Stimulated activated CD4-positive, alpha-beta T cell treated with anti-CD3 and anti-CD28 coated beads, Interleukin-4, amount 100 ng/mL, for 4 hours (primary cell): ENCODE data around the gene SPACA6.
"Not testable (repeated sequence)": the region's sequence is repeated elsewhere in the genome, so short reads cannot be mapped to it uniquely, and the experiment has no call there.

Experiments used
- DNase-seq, 2 experiments: peaks; one replicate each; pipeline ENCODE4 v3.0.0-alpha.2; 2020

Gene SPACA6

GRCh38 chr19:51693260-51693659 is at the start of gene SPACA6:
SPACA6 (plus strand) TSS chr19:51693330; CDS start chr19:51693527, 197 bp downstream.
- DNase-seq = no peak

- DNase-seq = no peak
Measured at GRCh38 chr19:51644636-51645271, 48.4 kb upstream of the SPACA6 start.

- not testable (repeated sequence) for DNase-seq
Measured at GRCh38 chr19:51646730-51647129, 46.4 kb upstream of the SPACA6 start, which contains the start of gene SIGLEC14. SIGLEC14 (minus strand) TSS chr19:51646825; CDS start chr19:51646759, 66 bp downstream.

GRCh38 chr19:51647318-51647717 is 45.8 kb upstream of the SPACA6 start:
- no peak for DNase-seq

GRCh38 chr19:51651216-51651846 is 41.8 kb upstream of the SPACA6 start:
- DNase-seq = no peak

DNA sequence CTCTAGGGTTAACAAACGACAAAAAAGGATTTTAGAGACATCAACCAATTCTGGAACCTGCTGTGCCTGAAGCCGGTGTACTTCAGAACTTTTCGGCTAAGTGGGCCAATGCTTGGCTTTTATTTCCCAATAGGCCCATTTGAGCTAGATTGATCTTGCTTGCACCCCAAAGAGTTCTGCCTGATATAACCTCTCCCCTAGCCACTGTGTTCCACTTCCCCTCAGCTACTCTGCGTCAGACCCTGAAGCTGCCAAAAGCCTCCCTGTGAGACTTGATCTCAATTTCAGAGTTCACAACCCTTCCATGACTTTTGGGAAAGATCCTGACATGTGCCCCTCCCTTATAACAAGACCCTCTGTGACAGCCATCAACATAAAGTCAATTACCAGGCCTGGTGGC is 40.9 kb upstream of the SPACA6 start:
- no peak for DNase-seq

DNA sequence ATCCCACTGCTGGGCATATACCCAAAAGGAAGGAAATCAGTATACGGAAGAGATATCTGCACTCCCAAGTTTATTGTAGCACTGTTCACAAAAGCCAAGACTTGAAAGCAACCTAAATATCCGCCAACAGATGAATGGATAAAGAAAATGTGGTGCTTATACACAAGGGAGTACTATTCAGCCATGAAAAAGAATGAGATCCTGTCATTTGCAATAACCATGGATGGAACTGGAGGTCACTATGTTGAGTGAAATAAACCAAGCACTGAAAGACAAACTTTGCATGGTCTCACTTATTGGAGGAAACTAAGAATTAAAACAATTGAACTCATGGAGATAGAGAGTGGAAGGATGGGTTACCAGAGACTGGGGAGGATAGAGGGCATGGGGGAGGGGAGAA is 40.0 kb upstream of the SPACA6 start:
- no peak for DNase-seq

GRCh38 chr19:51654783-51655182 is 38.3 kb upstream of the SPACA6 start:
- no peak for DNase-seq

DNA sequence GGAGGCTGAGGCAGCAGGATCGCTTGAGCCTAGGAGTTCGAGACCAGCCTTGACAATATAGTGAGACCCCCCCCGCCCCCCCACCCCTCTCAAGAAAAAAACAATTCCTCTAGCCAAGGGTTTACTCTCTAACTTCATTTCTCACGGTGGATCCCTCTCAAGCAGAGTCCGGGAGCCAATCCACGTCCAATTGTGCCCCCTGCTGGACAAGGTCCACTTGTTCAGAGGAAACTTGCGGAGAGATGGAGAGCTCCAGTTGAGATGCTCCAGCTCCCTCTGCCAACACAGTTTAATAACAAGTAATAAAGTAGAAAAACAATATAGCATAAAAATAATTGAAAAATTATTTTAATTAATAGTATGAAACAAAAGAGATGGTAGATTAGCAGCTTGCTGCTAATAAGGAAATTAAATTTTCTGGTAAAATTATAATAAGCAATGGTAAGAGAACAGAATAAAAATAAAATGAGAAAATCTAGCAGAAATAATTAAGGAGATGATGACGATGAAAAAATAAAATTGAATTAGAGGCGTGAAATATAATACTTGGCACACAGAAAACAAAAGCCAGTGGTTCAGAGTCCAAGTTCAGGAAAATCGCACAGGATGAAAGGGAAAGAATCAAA is 32.0 kb upstream of the SPACA6 start:
- peak; percentile 39 to 56 for DNase-seq

GRCh38 chr19:51663650-51664049 is 29.5 kb upstream of the SPACA6 start:
- no peak for DNase-seq

DNA sequence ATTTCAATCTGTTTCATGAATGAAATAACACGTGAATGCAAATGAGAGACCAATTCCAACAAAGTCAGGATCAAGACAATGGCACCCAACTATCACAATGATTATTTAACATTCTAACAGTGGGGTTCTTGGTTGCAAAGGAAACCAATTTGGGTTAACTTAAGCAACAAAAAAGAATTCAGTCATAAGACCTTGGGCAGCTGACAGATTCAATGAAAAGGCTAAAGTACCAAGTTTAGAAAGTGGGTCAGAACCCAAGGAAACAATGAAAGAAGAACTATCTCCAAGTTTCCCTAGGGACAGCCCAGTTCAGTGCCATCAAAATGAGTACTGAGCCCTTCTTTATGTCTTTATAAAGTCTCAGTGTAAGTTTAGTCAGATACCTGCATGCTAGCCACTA is 29.0 kb upstream of the SPACA6 start:
- no peak for DNase-seq

DNA sequence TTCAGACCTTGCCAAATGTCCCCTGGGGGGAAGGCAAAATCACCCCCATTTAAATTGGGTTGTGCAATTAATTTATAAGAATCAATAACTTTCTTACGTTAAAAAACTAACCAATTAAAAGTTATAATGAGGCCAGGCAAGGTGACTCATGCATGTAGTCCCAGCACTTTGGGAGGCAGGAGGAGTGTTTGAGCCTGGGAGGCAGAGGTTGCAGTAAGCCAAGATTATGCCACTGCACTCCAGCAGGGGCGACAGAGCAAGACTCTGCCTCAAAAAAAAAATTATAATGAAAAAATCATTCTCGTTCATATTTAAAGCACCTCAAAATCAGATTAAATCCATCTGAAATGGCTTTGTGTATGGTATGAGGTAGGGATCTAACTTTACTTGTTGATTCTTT is 28.1 kb upstream of the SPACA6 start:
- no peak for DNase-seq

DNA sequence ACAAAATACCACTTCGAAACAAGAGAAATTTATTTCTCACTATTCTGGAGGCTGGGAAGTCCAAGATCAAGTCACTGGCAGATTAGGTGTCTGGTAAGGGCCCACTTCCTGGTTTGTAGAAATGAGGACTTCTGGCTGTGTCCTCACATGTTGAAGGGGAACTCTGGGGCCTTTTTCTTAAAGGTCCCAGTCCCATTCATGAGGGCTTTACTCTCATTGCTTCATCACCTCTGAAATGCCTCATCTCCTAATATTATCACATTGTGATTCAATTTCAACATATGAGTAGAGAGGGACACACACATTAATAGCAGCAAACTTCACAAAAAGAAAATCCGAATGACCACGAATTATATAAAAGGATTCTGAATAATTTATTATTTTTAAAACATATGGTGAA is 24.9 kb upstream of the SPACA6 start:
- no peak for DNase-seq

DNA sequence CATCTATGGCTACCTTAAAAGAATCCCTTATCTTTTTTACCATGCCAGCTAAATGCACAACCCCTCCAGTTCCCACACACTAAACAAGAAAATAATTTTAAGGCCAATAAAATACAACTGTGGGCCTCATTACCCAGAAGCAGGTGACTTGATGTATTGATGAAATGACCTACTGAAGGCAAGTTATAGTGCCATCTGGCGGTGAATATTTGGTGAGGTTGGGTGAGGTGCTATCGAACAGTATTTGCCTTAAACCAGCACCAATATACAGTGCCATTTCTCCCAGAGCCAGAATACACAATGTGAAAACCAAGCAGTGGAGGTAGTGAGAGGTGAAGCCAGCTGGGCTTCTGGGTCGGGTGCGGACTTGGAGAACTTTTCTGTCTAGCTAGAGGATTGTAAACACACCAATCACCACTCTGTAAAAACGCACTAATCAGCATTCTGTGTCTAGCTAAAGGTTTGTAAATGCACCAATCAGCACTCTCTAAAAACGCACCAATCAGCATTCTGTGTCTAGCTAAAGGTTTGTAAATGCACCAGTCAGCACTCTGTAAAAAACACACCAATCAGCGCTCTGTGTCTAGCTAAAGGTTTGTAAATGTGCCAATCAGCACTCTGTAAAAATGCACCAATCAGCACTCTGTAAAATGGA is 17.1 kb upstream of the SPACA6 start:
- not testable (repeated sequence) for DNase-seq

DNA sequence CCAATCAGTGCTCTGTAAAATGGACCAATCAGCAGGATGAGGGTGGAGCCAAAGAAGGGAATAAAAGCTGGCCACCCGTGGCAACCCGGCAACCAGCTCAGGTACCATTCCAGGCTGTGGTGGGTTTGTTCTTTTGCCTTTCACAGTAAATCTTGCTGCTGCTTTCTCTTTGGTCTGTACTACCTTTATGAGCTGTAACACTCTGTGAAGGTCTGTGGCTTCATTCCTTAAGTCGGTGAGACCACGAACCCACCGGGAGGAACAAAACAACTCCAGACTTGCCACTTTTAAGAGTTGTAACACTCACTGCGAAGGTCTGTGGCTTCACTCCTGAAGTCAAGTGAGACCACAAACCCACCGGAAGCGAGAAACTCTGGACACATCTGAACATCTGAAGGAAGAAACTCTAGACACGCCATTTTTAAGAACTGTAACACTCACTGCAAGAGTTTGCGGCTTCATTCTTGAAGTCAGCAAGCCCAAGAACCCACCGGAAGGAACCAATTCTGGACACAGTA is 16.5 kb upstream of the SPACA6 start:
- no peak for DNase-seq

DNA sequence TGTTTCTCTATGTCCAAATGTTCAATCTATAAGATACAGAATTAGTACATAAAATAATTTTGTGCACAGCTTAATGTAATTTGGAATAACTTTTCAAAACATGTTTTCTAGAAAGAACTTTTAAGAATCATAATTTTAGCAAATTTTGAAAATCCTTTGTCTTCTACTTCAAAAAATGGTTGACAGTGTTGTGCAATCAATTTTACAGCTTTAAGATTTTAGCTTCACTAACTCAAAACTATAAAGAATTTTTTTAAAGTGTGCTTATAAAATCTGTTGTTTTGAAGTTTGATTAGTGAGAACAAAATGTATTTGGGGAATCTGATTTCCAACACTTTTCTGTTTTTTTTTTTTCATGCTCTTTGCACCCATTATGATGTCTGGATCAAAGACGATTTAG is 12.7 kb upstream of the SPACA6 start:
- DNase-seq = no peak

DNA sequence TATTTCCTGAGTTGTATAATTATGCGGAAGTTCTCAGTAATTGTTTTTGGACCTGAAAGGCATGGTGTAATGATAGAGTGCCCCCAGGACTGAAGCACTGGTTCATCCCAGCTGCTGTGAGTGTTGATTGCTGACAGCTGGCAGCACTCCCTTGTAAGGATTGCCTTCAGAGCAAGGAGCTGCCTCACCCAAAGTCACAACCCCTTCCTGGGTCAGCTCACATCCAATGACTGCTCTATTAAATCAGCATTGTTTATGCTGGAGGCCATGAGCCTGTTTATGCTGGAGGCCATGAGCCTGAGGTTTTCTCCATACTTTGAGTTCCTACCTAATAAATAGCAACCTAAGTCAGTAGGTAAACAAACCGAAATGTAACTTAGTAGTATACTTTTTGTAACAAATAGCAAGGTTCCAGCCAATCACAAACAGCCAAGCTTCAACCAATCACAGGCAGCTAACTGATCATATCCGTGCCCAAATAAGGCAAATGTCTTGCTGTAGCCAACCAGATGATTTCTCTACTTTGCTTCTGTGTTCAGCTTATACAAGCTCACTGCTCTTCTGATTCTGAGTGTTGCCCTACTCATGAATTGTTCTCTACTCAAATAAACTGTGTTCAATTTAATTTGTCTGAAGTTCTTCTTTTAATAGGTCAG is 11.7 kb upstream of the SPACA6 start:
- DNase-seq = no peak

DNA sequence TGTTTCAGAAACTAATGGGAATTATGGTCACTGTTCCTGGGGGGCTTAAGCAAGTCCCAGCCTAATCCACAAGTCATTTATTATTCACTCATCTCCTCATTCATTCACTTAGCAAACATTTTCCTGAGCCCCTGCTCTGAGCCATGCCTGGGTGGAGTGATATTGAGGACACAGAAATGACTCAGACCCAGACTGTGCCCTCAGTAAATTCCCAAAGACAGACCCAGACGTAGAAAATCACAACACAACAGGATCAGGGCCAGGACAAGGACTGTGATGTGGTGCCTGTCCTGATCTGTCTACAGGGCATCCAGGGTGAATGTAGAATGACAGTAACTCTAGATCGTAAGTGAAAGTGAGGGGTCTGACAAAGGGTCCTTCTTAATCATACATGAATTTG is 7.0 kb upstream of the SPACA6 start:
- DNase-seq = no peak

GRCh38 chr19:51687791-51688670 is 5.1 kb upstream of the SPACA6 start:
- DNase-seq = no peak

DNA sequence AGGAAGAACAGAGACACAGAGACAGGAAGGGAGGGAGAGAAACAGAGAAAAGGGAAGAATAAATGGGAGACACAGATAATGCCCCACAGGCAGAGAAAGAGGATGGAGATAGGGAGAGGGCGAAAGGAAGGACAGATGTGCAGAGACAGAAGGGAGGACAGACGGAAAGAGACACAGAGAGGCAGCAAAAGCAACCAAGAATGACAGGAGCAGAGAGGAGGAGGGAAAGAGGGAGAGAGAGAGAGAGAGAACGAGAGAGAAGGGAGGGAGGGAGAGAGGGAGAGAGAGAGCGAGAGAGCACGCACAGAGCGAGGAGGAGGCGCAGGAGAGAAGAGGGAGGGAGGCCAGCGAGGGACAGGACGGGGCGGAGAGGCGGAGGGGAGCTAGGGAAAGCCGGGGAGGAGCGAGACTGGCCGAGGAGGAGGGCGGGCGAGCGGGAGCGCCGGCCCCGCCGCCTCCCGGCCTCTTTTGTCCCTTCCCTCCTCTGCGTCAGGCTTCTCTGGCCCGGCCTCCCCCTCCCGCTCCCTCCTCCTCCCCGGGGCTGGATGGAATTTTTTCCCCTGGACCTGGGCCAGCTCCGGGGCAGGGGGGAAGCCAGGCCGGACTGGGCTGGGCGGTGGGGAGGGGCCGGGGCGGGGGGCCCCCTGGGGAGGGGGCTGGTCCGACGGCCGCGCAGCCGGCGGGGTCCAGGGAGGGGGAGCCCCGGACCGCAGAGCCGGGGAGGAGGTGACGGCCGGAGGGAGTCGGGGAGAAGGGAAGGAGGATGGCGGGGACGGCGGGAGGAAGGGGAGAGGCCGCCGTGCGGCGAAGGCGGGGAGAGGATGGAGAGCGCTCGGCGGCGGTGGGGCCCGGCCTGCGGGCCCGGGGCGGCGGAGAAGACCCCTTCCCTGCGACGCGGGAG is 4.2 kb upstream of the SPACA6 start:
- peak in 1 of 2 experiments; percentile 18 for DNase-seq
